Thoracic aorta (tissue), 2 donors: ENCODE results near the gene SPNS3. TPM values are rescaled to one million over a fixed set of nuclear protein-coding genes. Genes with fewer than 3 reads are reported as not detected.

ENCODE experiments used
- ATAC-seq: fragments of 150-250 bp; one replicate; pipeline ENCODE4 v1.8.0; 2017; ENCODE audit warnings: low read depth; ENCODE audit not compliant: insufficient number of reproducible peaks, low FRiP score
- DNase-seq: peaks from one replicate; pipeline ENCODE4 v3.0.0-alpha.2; 2020; ENCODE audit warnings: low spot score
- H3K27ac ChIP-seq, 2 donors: fragments of 200-600 bp; sonication (generic); 1 replicate in 1 of 2; 2 replicates in 1 of 2; pipeline ENCODE4 v1.5.1; 2016; ENCODE audit warnings: mild to moderate bottlenecking in 2 of 2, moderate library complexity in 2 of 2
- H3K27me3 ChIP-seq: fragments of 200-600 bp; sonication (generic); replicated peaks from 2 replicates; pipeline ENCODE4 v1.6.0; 2016; ENCODE audit warnings: mild to moderate bottlenecking; ENCODE audit not compliant: insufficient read depth
- H3K36me3 ChIP-seq: fragments of 200-600 bp; sonication (generic); one replicate; pipeline ENCODE4 v1.5.1; 2016
- H3K4me1 ChIP-seq, 2 donors: fragments of 200-600 bp; sonication (generic); 1 replicate in 1 of 2; 2 replicates in 1 of 2; pipeline versions ENCODE4 v1.5.1 to v1.6.0; 2016; ENCODE audit warnings: low read depth in 2 of 2, mild to moderate bottlenecking in 1 of 2; ENCODE audit not compliant: control insufficient read depth in 1 of 2
- H3K4me3 ChIP-seq: fragments of 200-600 bp; sonication (generic); 2 replicates; pipeline ENCODE4 v1.5.1; 2016; ENCODE audit warnings: mild to moderate bottlenecking
- H3K9me3 ChIP-seq: fragments of 200-600 bp; sonication (generic); 2 replicates; pipeline ENCODE4 v1.5.1; 2016
- total RNA-seq, 2 donors: library from RNA; depleted of rRNA; stranded (reverse); fragments of >200 nt; gene quantifications; one replicate each; pipeline versions ENCODE4 v1.1.0 to v1.2.3, GENCODE V29; 2016
- TF ChIP-seq, protein P1 (sequence below): fragments of 200-600 bp; sonication (generic); IDR thresholded peaks from one replicate; pipeline ENCODE4 v1.5.1; 2019; ENCODE audit warnings: antibody characterized with exemption

The SPNS3 gene
- total RNA-seq, 2 donors from 2014 or later: 1.9 TPM; not detected in 1

GRCh38 chr17:4411201-4411600 lies 22.5 kb upstream of the SPNS3 start:
- no peak for ATAC-seq
- no peaks in the 10 kb centered on the region for H3K9me3 ChIP-seq
- H3K27ac ChIP-seq: no peak overlapping the region
- peaks cover 0 to 3% of the 10 kb centered on the region in 2 donors for H3K4me1 ChIP-seq
- H3K36me3 ChIP-seq: no peaks in the 10 kb centered on the region
- DNase-seq: no peak
- H3K27me3 ChIP-seq: no peaks in the 10 kb centered on the region
- no peak overlapping the region for H3K4me3 ChIP-seq
- TF ChIP-seq, protein P1, sequence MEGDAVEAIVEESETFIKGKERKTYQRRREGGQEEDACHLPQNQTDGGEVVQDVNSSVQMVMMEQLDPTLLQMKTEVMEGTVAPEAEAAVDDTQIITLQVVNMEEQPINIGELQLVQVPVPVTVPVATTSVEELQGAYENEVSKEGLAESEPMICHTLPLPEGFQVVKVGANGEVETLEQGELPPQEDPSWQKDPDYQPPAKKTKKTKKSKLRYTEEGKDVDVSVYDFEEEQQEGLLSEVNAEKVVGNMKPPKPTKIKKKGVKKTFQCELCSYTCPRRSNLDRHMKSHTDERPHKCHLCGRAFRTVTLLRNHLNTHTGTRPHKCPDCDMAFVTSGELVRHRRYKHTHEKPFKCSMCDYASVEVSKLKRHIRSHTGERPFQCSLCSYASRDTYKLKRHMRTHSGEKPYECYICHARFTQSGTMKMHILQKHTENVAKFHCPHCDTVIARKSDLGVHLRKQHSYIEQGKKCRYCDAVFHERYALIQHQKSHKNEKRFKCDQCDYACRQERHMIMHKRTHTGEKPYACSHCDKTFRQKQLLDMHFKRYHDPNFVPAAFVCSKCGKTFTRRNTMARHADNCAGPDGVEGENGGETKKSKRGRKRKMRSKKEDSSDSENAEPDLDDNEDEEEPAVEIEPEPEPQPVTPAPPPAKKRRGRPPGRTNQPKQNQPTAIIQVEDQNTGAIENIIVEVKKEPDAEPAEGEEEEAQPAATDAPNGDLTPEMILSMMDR: no peak

DNA sequence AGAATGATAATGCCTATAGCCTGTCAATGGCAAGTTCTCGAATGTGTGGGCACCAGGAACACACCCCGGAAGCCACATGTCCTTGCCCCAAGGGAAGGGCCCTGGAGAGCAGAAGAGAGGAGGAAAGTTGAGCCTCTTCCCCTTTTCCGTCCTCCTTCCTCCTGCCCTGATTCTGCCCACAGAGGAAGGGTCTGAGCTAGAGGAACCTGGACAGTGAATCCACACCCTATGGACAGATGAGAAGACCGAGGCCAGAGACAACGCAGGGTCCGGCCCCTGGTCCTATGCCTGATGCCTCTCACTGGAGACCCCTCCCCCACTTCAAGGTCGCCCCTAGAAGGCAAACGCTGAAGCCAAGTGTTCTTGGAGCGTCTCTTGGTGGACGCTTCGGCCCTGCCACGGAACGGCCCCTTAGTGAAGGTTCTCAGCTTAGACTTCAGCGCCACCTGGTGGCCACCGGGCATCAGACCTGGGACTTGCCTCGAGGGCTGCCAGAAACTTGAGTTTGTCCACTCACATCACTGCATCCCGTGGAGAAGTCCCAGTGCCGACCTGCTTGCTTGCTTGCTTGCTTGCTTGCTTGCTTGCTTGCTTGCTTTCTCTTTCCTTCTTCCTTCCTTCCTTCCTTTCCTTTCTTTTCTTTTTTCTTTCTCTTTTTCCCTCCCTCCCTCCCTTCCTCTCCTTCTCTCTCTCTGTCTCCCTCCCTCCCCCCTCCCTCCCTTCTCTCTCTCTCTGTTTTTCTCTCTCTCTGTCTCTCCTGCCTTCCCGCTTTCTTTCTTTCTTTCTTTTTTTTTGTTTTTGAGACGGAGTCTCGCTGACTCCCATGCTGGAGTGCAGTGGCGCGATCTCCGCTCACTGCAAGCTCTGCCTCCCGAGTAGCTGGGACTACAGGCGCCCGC lies 20.6 kb upstream of the SPNS3 start:
- Histone ChIP-seq H3K27ac (no peak overlapping the region), H3K36me3 (no peaks in the 10 kb centered on the region), H3K27me3 (no peaks in the 10 kb centered on the region), H3K9me3 (no peaks in the 10 kb centered on the region), H3K4me1 (peaks cover 0 to 3% of the 10 kb centered on the region in 2 donors), H3K4me3 (peak overlapping the region; percentile 56)
- TF ChIP-seq, protein P1: peak; percentile 88
- peak; percentile 90 for ATAC-seq
- peak; percentile 73 for DNase-seq

GRCh38 chr17:4417129-4417667 lies 16.5 kb upstream of the SPNS3 start:
- no peaks in the 10 kb centered on the region for H3K9me3 ChIP-seq
- no peak for ATAC-seq
- TF ChIP-seq, protein P1: no peak

GRCh38 chr17:4420692-4421131 lies 13.0 kb upstream of the SPNS3 start:
- DNase-seq: peak; percentile 6
- no peak overlapping the region for H3K4me3 ChIP-seq
- no peaks in the 10 kb centered on the region for H3K36me3 ChIP-seq
- TF ChIP-seq, protein P1: peak; percentile 85
- H3K4me1 ChIP-seq: no peaks in the 10 kb centered on the region
- H3K9me3 ChIP-seq: no peaks in the 10 kb centered on the region
- no peaks in the 10 kb centered on the region for H3K27me3 ChIP-seq
- ATAC-seq: no peak
- H3K27ac ChIP-seq: no peak overlapping the region

More at GRCh38 chr17:4417129-4417667, 16.5 kb upstream of the SPNS3 start:
- no peak overlapping the region for H3K4me3 ChIP-seq
- no peak for DNase-seq
- peaks cover 0 to 3% of the 10 kb centered on the region in 2 donors for H3K4me1 ChIP-seq
- no peaks in the 10 kb centered on the region for H3K36me3 ChIP-seq
- H3K27ac ChIP-seq: no peak overlapping the region
- no peaks in the 10 kb centered on the region for H3K27me3 ChIP-seq

- no peaks in the 10 kb centered on the region for H3K36me3 ChIP-seq
- TF ChIP-seq, protein P1: no peak
- no peak overlapping the region for H3K4me3 ChIP-seq
- no peaks in the 10 kb centered on the region for H3K9me3 ChIP-seq
- DNase-seq (no peak), ATAC-seq (no peak)
- no peaks in the 10 kb centered on the region for H3K27me3 ChIP-seq
- no peaks in the 10 kb centered on the region for H3K4me1 ChIP-seq
- no peak overlapping the region for H3K27ac ChIP-seq
Observed at GRCh38 chr17:4422864-4423263, 10.9 kb upstream of the SPNS3 start.
